GM18873 (cell line): ENCODE data around the gene GRIN2C.

Source experiments
- ATAC-seq: cut with Tn5 transposase; IDR thresholded peaks from one replicate; pipeline ENCODE4 v1.9.1; 2021; ENCODE audit warnings: mild to moderate bottlenecking, moderate library complexity, moderate number of reproducible peaks; ENCODE audit not compliant: unreplicated experiment, low FRiP score

Gene GRIN2C

DNA sequence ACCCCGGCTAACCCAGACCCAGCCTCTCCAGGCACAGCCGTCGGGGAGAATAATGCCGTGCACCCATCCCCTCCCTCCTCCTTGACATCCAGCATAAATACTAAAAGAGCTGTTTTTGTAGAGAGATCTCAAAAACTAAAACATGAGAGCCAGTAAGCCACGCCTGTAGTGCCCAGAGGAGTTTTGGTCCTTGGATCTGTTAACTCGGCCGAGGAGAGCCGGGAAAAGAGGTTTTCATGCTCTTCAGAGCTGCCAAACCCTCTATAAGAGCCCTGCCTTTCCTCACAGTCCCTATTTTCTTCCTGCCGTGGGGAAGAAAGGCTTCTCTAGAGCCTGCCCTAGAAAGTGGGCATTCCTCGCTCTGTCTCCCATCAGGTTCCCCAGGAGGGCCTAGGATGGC is 53.4 kb downstream of the GRIN2C start:
- no peak for ATAC-seq

- no peak for ATAC-seq
Measured at GRCh38 chr17:74805591-74805991, 54.1 kb downstream of the GRIN2C start.

- ATAC-seq, result no peak
Measured at GRCh38 chr17:74804683-74805082, 55.0 kb downstream of the GRIN2C start.

GRCh38 chr17:74803971-74804370 is 55.7 kb downstream of the GRIN2C start:
- ATAC-seq, result no peak

DNA sequence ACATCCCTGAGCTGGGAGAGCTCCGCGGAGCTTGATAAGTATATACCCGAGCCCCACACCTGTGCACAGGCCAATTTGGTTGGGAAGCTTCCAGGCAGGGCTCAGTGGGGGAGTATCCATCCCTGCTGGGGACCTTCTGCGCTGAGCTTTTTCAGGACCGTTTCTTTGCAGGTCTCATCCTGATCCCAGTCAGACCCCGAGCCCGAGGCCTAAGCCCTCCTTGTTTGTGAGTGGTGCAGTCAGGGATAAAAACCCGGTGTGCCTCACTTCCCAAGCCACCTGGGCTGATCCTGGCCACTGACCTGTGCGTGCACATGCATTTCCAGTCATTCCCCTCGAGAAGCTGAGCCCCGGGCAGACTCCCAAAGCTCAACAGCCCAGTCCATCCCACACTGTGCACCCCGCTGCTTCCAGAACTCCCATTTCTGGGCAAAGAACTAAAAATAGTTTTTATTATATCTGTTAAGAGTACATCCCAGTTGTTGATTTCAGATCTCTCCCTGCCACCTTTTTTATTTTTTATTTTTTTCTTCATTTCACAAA is 56.2 kb downstream of the GRIN2C start:
- no peak for ATAC-seq

DNA sequence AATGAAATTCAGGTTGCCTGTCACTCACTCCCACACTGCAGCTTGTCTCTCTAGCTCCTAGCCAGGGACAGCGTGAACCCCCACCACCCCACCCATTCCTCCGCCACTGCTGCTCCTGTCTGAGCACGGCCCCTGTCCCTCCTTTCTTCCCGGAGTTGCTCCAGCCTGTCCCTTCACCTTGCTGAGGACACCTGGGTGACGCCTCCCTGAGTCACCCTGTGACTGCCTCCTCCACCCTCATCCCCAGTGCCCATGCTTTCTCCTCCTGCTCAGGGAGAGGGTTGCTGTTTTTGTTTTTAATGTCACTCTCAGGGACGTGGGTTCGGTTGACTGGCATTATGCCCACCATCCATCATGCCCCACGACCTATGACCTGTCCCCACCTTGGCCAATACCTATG is 57.8 kb downstream of the GRIN2C start:
- no peak for ATAC-seq

GRCh38 chr17:74800531-74800930 is 59.2 kb downstream of the GRIN2C start:
- ATAC-seq, result no peak

- no peak for ATAC-seq
Measured at GRCh38 chr17:74799097-74799496, 60.6 kb downstream of the GRIN2C start.

DNA sequence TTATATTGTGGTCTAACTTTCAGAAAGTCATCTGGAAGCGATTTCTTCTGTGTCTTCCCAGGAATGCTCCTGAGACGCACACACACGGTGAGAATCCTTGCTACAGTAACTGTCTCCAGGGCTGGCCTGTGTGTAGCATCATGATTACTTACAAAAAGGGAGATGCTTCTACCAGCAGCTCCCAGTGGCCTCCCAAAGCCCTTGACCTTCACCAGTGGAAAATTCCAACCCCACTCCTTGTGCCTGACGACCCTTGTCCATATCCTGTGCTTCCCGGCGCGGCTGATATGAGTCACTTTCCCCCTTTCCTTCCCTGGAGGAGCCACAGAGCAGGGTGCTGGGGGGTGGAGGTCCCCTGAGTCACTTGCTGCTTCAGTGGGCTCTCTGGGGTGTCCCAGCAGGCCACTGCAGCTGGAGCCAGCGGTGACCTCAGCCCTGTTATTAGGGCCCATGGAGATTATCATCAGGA is 61.4 kb downstream of the GRIN2C start:
- ATAC-seq, result no peak

DNA sequence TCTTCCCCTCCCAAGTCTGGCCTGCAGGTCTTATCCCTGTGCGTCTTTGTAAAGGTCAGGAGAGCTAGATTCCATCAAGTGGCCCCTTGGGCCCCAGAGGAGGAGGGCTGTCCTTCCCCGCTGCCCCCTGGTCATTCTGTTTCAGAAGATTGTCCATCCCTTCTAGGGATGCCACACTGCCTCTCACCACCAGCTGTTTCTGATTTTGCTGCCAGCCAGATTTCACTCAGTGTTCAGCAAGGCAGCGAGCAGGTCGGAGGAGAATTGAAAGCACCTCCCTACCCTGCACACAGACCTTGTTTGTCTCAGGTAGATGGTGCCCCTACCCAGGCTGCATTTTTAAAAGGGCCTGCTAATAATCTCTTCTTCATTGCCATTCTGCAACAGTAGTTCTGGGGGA is 61.9 kb downstream of the GRIN2C start:
- ATAC-seq, result no peak

DNA sequence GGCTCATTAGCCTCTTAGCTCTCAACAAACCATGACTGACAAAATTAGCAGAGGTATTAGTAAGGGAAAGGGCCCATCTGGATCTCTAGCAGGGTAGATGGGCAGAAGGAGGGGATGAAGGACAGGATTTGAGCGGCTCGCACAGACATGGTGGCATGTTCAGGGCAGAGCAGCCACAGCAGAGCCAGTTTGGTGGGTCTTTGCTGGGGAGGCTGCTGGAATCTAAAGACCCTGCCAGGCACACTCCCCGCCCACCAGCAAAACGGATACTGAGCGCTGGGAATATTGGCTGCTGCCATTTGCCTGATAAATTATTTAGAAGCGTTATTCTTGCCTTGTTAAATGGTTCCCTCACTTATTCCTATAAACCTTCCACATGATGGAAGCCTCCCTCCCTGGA is 62.8 kb downstream of the GRIN2C start:
- no peak for ATAC-seq

- ATAC-seq, result no peak
Measured at GRCh38 chr17:74796211-74796610, 63.5 kb downstream of the GRIN2C start.

- ATAC-seq, result no peak
Measured at GRCh38 chr17:74795327-74796020, 64.2 kb downstream of the GRIN2C start.

- ATAC-seq, result no peak
Measured at GRCh38 chr17:74792586-74793105, 67.0 kb downstream of the GRIN2C start.
